ENCODE data around the gene ABCB10. TPM values are rescaled to one million over a fixed set of nuclear protein-coding genes. Genes with fewer than 3 reads are reported as not detected.
"Not testable (repeated sequence)": the region's sequence is repeated elsewhere in the genome, so short reads cannot be mapped to it uniquely, and the experiment has no call there.

Gene ABCB10
- total and polyA plus RNA-seq, 7 experiments from 2014 or later = 6.4 to 31.9 (median 17.7) TPM

GRCh38 chr1:229562686-229563085 lies 4.2 kb upstream of the ABCB10 start:
- Mint-ChIP-seq H3K4me3 (no peak overlapping the region), H3K27ac (no peak overlapping the region), H3K36me3 (no peaks in the 10 kb centered on the region), H3K9me3 (no peaks in the 10 kb centered on the region), H3K27me3 (peaks cover 0 to 16% (median 0%) of the 10 kb centered on the region in 5 donors), H3K4me1 (peaks cover 4 to 12% (median 9%) of the 10 kb centered on the region in 7 donors)
- intact Hi-C loops (cut with micrococcal nuclease) = no loop called here
- peaks cover 4 to 5% of the 10 kb centered on the region in 2 donors for H3K4me1 ChIP-seq (ENCODE audit: control insufficient read depth in 2 of 2, insufficient read depth in 2 of 2, low read length in 2 of 2)
- H3K4me3 ChIP-seq (ENCODE audit: low read length) = no peak overlapping the region
- H3K36me3 ChIP-seq (ENCODE audit: control insufficient read depth in 2 of 3, insufficient read depth in 3 of 3, low read length in 3 of 3) = no peaks in the 10 kb centered on the region
- no peaks in the 10 kb centered on the region for H3K9me3 ChIP-seq (ENCODE audit: control insufficient read depth in 2 of 3, low read length in 3 of 3)
- no peak for DNase-seq
- no peak overlapping the region for H3K27ac ChIP-seq (ENCODE audit: low read depth, low read length)
- no peak for ATAC-seq
- ChIA-PET POLR2A (no interaction called here), CTCF (no interaction called here)
- H3K27me3 ChIP-seq (ENCODE audit: control insufficient read depth in 2 of 2, insufficient read depth in 2 of 2, low read length in 2 of 2) = no peaks in the 10 kb centered on the region

- Mint-ChIP-seq H3K4me1 (peaks cover 17 to 27% (median 25%) of the 10 kb centered on the region in 7 donors), H3K27ac (peak overlapping the region in 2 of 9 donors; percentile 22 to 28), H3K36me3 (no peaks in the 10 kb centered on the region), H3K9me3 (no peaks in the 10 kb centered on the region), H3K27me3 (peaks cover 0 to 9% (median 0%) of the 10 kb centered on the region in 5 donors), H3K4me3 (peak overlapping the region in 3 of 10 donors; percentile 6 to 74 (median 17))
- Histone ChIP-seq H3K9me3 (ENCODE audit: control insufficient read depth in 2 of 3, low read length in 3 of 3) (no peaks in the 10 kb centered on the region), H3K27me3 (ENCODE audit: control insufficient read depth in 2 of 2, insufficient read depth in 2 of 2, low read length in 2 of 2) (no peaks in the 10 kb centered on the region), H3K4me1 (ENCODE audit: control insufficient read depth in 2 of 2, insufficient read depth in 2 of 2, low read length in 2 of 2) (peaks cover 15 to 16% of the 10 kb centered on the region in 2 donors), H3K4me3 (ENCODE audit: low read length) (no peak overlapping the region), H3K36me3 (ENCODE audit: control insufficient read depth in 2 of 3, insufficient read depth in 3 of 3, low read length in 3 of 3) (no peaks in the 10 kb centered on the region), H3K27ac (ENCODE audit: low read depth, low read length) (no peak overlapping the region)
- intact Hi-C loops (cut with micrococcal nuclease) = no loop called here
- DNase-seq (no peak), ATAC-seq (no peak)
- ChIA-PET CTCF (interaction anchor here (0.8 kb wide), 1 partner anchor 303 kb away, joined by 4 read pairs; no protein-coding TSS in a partner anchor), POLR2A (no interaction called here)
Measured at GRCh38 chr1:229561141-229561540, 2.6 kb upstream of the ABCB10 start.

DNA sequence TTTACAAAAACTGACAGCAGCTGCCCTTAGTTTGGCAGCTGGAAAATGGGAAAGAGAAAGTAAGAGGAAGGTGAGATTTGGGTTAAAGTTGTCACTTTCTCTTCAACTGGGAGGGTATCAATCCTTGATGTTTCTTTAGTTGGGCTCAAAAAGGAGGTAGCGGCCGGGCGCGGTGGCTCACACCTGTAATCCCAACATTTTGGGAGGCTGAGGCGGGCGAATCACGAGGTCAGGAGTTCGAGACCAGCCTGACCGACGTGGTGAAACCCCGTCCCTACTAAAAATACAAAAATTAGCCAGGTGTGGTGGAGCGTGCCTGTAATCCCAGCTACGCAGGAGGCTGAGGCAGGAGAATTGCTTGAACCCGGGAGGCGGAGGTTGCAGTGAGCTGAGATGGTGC lies 1.6 kb upstream of the ABCB10 start:
- peaks cover 15 to 16% of the 10 kb centered on the region in 2 donors for H3K4me1 ChIP-seq (ENCODE audit: control insufficient read depth in 2 of 2, insufficient read depth in 2 of 2, low read length in 2 of 2)
- H3K27ac ChIP-seq (ENCODE audit: low read depth, low read length); H3K9me3 ChIP-seq (ENCODE audit: control insufficient read depth in 2 of 3, low read length in 3 of 3); ATAC-seq; DNase-seq; H3K27ac Mint-ChIP-seq; intact Hi-C loops (cut with micrococcal nuclease); H3K27me3 Mint-ChIP-seq; POLR2A ChIA-PET; H3K9me3 Mint-ChIP-seq; H3K36me3 Mint-ChIP-seq; H3K27me3 ChIP-seq (ENCODE audit: control insufficient read depth in 2 of 2, insufficient read depth in 2 of 2, low read length in 2 of 2); H3K36me3 ChIP-seq (ENCODE audit: control insufficient read depth in 2 of 3, insufficient read depth in 3 of 3, low read length in 3 of 3); H3K4me3 ChIP-seq (ENCODE audit: low read length): not testable (repeated sequence)
- CTCF ChIA-PET = interaction anchor here (1.3 kb wide), 1 partner anchor 65 kb away, joined by 3 read pairs; no protein-coding TSS in a partner anchor
- peak overlapping the region in 7 of 10 donors; percentile 13 to 97 (median 86) for H3K4me3 Mint-ChIP-seq
- H3K4me1 Mint-ChIP-seq = peaks cover 26 to 35% (median 32%) of the 10 kb centered on the region in 7 donors

DNA sequence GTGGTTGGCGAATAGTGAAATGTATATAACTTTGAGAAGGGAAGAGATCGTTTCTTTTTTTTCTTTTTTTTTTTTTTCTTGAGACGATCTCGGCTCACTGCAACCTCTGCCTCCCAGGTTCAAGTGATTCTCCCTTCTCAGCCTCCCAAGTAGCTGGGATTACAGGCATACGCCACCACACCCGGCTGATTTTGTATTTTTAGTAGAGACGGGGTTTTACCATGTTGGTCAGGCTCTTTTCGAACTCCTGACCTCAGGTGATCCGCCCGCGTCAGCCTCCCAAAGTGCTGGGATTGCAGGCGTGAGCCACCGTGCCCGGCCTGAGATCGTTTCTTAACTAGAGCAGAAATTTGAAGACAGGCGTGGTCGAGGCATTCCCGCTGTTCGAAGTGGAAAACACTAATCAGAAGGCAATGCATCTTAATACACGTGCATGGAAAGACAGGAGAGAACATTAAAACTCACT lies 862 bp upstream of the ABCB10 start:
- not testable (repeated sequence) for H3K36me3 ChIP-seq (ENCODE audit: control insufficient read depth in 2 of 3, insufficient read depth in 3 of 3, low read length in 3 of 3); ATAC-seq; H3K9me3 Mint-ChIP-seq; H3K27me3 ChIP-seq (ENCODE audit: control insufficient read depth in 2 of 2, insufficient read depth in 2 of 2, low read length in 2 of 2); H3K27me3 Mint-ChIP-seq; H3K9me3 ChIP-seq (ENCODE audit: control insufficient read depth in 2 of 3, low read length in 3 of 3); H3K36me3 Mint-ChIP-seq
- Histone ChIP-seq H3K4me3 (ENCODE audit: low read length) (peak overlapping the region; percentile 88), H3K27ac (ENCODE audit: low read depth, low read length) (peak overlapping the region; percentile 62), H3K4me1 (ENCODE audit: control insufficient read depth in 2 of 2, insufficient read depth in 2 of 2, low read length in 2 of 2) (peaks cover 15 to 16% of the 10 kb centered on the region in 2 donors)
- Mint-ChIP-seq H3K27ac (peak overlapping the region; percentile 56 to 92 (median 86)), H3K4me3 (peak overlapping the region; percentile 86 to 97 (median 95)), H3K4me1 (peaks cover 32 to 40% (median 37%) of the 10 kb centered on the region in 7 donors)
- peak in 2 of 9 donors; percentile 3 to 27 for DNase-seq
- ChIA-PET POLR2A (interaction anchor here (1.3 to 2.5 kb wide), 3 partner anchors 51 to 217 kb away, joined by 4 to 49 read pairs (median 12); partner anchors contain the start of genes CCSAP, NUP133, TAF5L and URB2), CTCF (interaction anchor here (0.9 to 1.3 kb wide), 3 partner anchors 65 to 305 kb away, joined by 3 to 5 read pairs (median 4); no protein-coding TSS in a partner anchor)
- intact Hi-C loops (cut with micrococcal nuclease) = loop anchor here (1.0 to 5.0 kb wide), 8 partner anchors 51 to 1083 kb away; partner anchors contain the start of genes GALNT2 (in 2 of the 2), TAF5L (in 2 of the 2), URB2 (in 2 of the 2) and COG2 (in 1 of the 2)

- POLR2A ChIA-PET = interaction anchor here (0.7 to 2.5 kb wide), 5 partner anchors 9 to 67 kb away, joined by 3 to 49 read pairs (median 3); partner anchors contain the start of genes NUP133, TAF5L and URB2
- Mint-ChIP-seq H3K4me1 (peaks cover 38 to 53% (median 47%) of the 10 kb centered on the region in 7 donors), H3K27ac (peak overlapping the region; percentile 64 to 91 (median 78))
Measured at GRCh38 chr1:229557913-229558414, 543 bp downstream of the ABCB10 start.

GRCh38 chr1:229557200-229557850 lies 1.2 kb downstream of the ABCB10 start:
- intact Hi-C loops (cut with micrococcal nuclease) = loop anchor here in 1 of 2 donors (1.0 to 5.0 kb wide), 2 partner anchors 49 to 510 kb away; partner anchors contain the start of genes GALNT2 and NUP133
- ATAC-seq (no peak), DNase-seq (peak in 5 of 9 donors; percentile 19 to 34 (median 24))
- H3K4me1 ChIP-seq (ENCODE audit: control insufficient read depth in 2 of 2, insufficient read depth in 2 of 2, low read length in 2 of 2) = peaks cover 15 to 16% of the 10 kb centered on the region in 2 donors
- no peaks in the 10 kb centered on the region for H3K36me3 ChIP-seq (ENCODE audit: control insufficient read depth in 2 of 3, insufficient read depth in 3 of 3, low read length in 3 of 3)
- no peaks in the 10 kb centered on the region for H3K27me3 Mint-ChIP-seq
- H3K9me3 Mint-ChIP-seq = no peaks in the 10 kb centered on the region
- H3K4me3 Mint-ChIP-seq = peak overlapping the region; percentile 83 to 92 (median 88)
- CTCF ChIA-PET = interaction anchor here (0.7 to 1.1 kb wide), 3 partner anchors 301 to 1366 kb away, joined by 3 to 6 read pairs (median 3); no protein-coding TSS in a partner anchor
- no peaks in the 10 kb centered on the region for H3K27me3 ChIP-seq (ENCODE audit: control insufficient read depth in 2 of 2, insufficient read depth in 2 of 2, low read length in 2 of 2)
- peak overlapping the region; percentile 61 for H3K4me3 ChIP-seq (ENCODE audit: low read length)
- H3K9me3 ChIP-seq (ENCODE audit: control insufficient read depth in 2 of 3, low read length in 3 of 3) = no peaks in the 10 kb centered on the region
- H3K4me1 Mint-ChIP-seq = peaks cover 42 to 59% (median 53%) of the 10 kb centered on the region in 7 donors
- POLR2A ChIA-PET = interaction anchor here (0.7 to 2.5 kb wide), 4 partner anchors 9 to 68 kb away, joined by 3 to 49 read pairs (median 3); partner anchors contain the start of genes TAF5L and URB2
- peak overlapping the region; percentile 64 to 91 (median 78) for H3K27ac Mint-ChIP-seq
- peaks cover 0 to 4% (median 0%) of the 10 kb centered on the region in 5 donors for H3K36me3 Mint-ChIP-seq
- H3K27ac ChIP-seq (ENCODE audit: low read depth, low read length) = peak overlapping the region; percentile 65

More at GRCh38 chr1:229557913-229558414, 543 bp downstream of the ABCB10 start:
- peak in 8 of 9 donors; percentile 7 to 59 (median 28) for DNase-seq
- intact Hi-C loops (cut with micrococcal nuclease) = loop anchor here (1.0 to 5.0 kb wide), 4 partner anchors 50 to 1085 kb away; partner anchors contain the start of genes COG2 (in 1 of the 2), GALNT2 (in 1 of the 2), NUP133 (in 1 of the 2) and RNF187 (in 1 of the 2)
- CTCF ChIA-PET = interaction anchor here (0.7 to 1.3 kb wide), 4 partner anchors 42 to 1366 kb away, joined by 3 to 6 read pairs (median 4); no protein-coding TSS in a partner anchor
- ATAC-seq = peak; percentile 22
- Mint-ChIP-seq H3K27me3 (peaks cover 0 to 3% (median 0%) of the 10 kb centered on the region in 5 donors), H3K4me3 (peak overlapping the region; percentile 83 to 92 (median 88)), H3K9me3 (no peaks in the 10 kb centered on the region), H3K36me3 (peaks cover 0 to 4% (median 0%) of the 10 kb centered on the region in 5 donors)
- Histone ChIP-seq H3K4me1 (ENCODE audit: control insufficient read depth in 2 of 2, insufficient read depth in 2 of 2, low read length in 2 of 2) (peaks cover 15 to 16% of the 10 kb centered on the region in 2 donors), H3K27me3 (ENCODE audit: control insufficient read depth in 2 of 2, insufficient read depth in 2 of 2, low read length in 2 of 2) (no peaks in the 10 kb centered on the region), H3K9me3 (ENCODE audit: control insufficient read depth in 2 of 3, low read length in 3 of 3) (no peaks in the 10 kb centered on the region), H3K27ac (ENCODE audit: low read depth, low read length) (peak overlapping the region; percentile 65), H3K36me3 (ENCODE audit: control insufficient read depth in 2 of 3, insufficient read depth in 3 of 3, low read length in 3 of 3) (no peaks in the 10 kb centered on the region), H3K4me3 (ENCODE audit: low read length) (peak overlapping the region; percentile 61)

All from naive thymus-derived CD4-positive, alpha-beta T cell (primary cell).